ENCODE data around the gene KPNA6. TPM values are rescaled to one million over a fixed set of nuclear protein-coding genes. Genes with fewer than 3 reads are reported as not detected.

The KPNA6 gene
- total RNA-seq, 2 donors from 2014 or later = 37.9 to 56.9 TPM

DNA sequence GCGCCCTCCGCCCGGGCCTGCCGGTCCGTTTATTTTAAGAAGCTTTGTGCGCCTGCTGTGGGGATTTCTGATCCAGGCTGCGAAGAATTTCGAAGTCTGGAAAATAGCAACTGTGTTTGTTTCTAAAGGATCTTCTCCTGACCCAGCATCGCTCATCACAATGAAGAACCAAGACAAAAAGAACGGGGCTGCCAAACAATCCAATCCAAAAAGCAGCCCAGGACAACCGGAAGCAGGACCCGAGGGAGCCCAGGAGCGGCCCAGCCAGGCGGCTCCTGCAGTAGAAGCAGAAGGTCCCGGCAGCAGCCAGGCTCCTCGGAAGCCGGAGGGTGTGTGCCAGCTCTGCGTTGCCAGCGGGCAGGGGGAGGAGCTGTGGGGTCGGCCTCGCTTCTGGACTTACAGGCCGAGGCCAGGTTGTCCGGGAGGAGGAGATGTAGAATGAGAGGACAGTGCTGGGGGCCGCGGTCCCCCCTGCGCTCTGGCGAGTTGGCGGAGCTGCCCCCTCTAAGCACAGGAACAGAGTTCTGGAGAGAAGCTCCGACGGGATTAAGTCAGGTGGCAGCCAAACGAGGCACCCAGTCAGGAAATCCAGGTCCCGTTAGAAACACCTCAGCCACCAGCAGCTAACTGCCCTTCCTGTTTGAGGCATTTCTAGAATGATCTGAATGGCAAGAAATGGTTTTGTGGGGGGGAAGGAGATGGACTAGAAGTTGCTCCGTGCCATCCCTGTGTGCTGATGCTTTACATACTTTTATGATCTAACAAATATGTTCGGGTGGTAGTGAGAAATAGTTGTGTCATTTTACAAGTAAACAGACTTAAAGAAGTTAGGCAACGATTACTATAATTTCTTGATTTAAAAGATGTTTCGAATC lies 72.6 kb downstream of the KPNA6 start:
- Histone ChIP-seq H3K27ac (peak overlapping the region; percentile 87 to 89), H3K27me3 (replicated peaks; ENCODE audit: insufficient read depth) (no peaks in the 10 kb centered on the region), H3K36me3 (no peaks in the 10 kb centered on the region), H3K4me1 (replicated peaks) (no peaks in the 10 kb centered on the region), H3K4me3 (peak overlapping the region; percentile 57 to 59), H3K9me3 (no peaks in the 10 kb centered on the region)
- intact Hi-C loops (cut with DNase I) = loop anchor here (5.0 kb wide), 1 partner anchor 62 kb away; no protein-coding TSS in a partner anchor
- TF ChIP-seq CTCF (IDR thresholded peaks at IDR 0.05) (no peak), POLR2AphosphoS5 (IDR thresholded peaks at IDR 0.05) (no peak), POLR2A (IDR thresholded peaks at IDR 0.05) (no peak)
- 3% methylated on average over 35 of the region's 36 CpGs for WGBS
- DNase-seq (ENCODE audit: low spot score) = peak; percentile 31

- Histone ChIP-seq H3K9me3 (no peaks in the 10 kb centered on the region), H3K4me3 (peak overlapping the region in 1 of 2 donors; percentile 59), H3K27ac (peak overlapping the region in 1 of 2 donors; percentile 87), H3K27me3 (replicated peaks; ENCODE audit: insufficient read depth) (no peaks in the 10 kb centered on the region), H3K36me3 (no peaks in the 10 kb centered on the region), H3K4me1 (replicated peaks) (no peaks in the 10 kb centered on the region)
- intact Hi-C loops (cut with DNase I) = loop anchor here (5.0 kb wide), 1 partner anchor 61 kb away; no protein-coding TSS in a partner anchor
- no peak for TF ChIP-seq POLR2AphosphoS5 (IDR thresholded peaks at IDR 0.05)
- no peak for TF ChIP-seq CTCF (IDR thresholded peaks at IDR 0.05)
- no peak for TF ChIP-seq POLR2A (IDR thresholded peaks at IDR 0.05)
- WGBS = 60% methylated on average over 9 of the region's 9 CpGs
- DNase-seq (ENCODE audit: low spot score) = no peak
Measured at GRCh38 chr1:32181065-32181464, 73.2 kb downstream of the KPNA6 start.

- Histone ChIP-seq H3K9me3 (no peaks in the 10 kb centered on the region), H3K4me3 (no peak overlapping the region), H3K27ac (no peak overlapping the region), H3K27me3 (replicated peaks; ENCODE audit: insufficient read depth) (no peaks in the 10 kb centered on the region), H3K4me1 (replicated peaks) (no peaks in the 10 kb centered on the region), H3K36me3 (no peaks in the 10 kb centered on the region)
- no peak for TF ChIP-seq CTCF (IDR thresholded peaks at IDR 0.05)
- no peak for TF ChIP-seq POLR2A (IDR thresholded peaks at IDR 0.05)
- TF ChIP-seq POLR2AphosphoS5 (IDR thresholded peaks at IDR 0.05) = no peak
- intact Hi-C loops (cut with DNase I) = loop anchor here (5.0 kb wide), 1 partner anchor 61 kb away; no protein-coding TSS in a partner anchor
- DNase-seq (ENCODE audit: low spot score) = no peak
- 63% methylated on average over 5 of the region's 5 CpGs for WGBS
Measured at GRCh38 chr1:32181563-32181962, 73.7 kb downstream of the KPNA6 start.

DNA sequence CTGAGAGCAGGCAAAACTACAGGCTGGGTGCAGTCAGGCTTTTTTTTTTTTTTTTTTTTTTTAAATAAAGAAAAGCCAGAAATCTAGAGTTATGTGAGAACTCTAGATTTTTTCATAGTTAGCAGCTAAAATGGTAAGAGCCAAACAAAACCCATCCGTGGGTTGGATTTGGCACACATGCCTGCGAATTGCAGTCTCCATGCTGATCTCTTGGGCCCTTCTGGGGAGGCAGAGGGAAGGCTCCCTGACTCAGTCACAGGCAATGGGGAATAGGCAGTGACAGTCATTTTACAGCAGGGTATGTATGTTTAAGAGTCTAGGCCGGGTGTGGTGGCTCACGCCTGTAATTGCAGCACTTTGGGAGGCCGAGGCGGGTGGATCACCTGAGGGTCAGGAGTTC lies 74.2 kb downstream of the KPNA6 start:
- H3K36me3 ChIP-seq = no peaks in the 10 kb centered on the region

More for the DNA sequence above, 74.2 kb downstream of the KPNA6 start:
- Histone ChIP-seq H3K27me3 (replicated peaks; ENCODE audit: insufficient read depth) (no peaks in the 10 kb centered on the region), H3K4me1 (replicated peaks) (no peaks in the 10 kb centered on the region), H3K27ac (no peak overlapping the region), H3K9me3 (no peaks in the 10 kb centered on the region), H3K4me3 (no peak overlapping the region)
- TF ChIP-seq POLR2A (IDR thresholded peaks at IDR 0.05) (no peak), POLR2AphosphoS5 (IDR thresholded peaks at IDR 0.05) (no peak), CTCF (IDR thresholded peaks at IDR 0.05) (no peak)
- DNase-seq (ENCODE audit: low spot score) = no peak
- 79% methylated on average over 6 of the region's 6 CpGs for WGBS
- intact Hi-C loops (cut with DNase I) = loop anchor here (5.0 kb wide), 1 partner anchor 60 kb away; no protein-coding TSS in a partner anchor

All from prostate gland (tissue), 2 donors.